Bronchial epithelial cell (primary cell): ENCODE measurements around the gene ANXA10. TPM values are rescaled to one million over a fixed set of nuclear protein-coding genes. Genes with fewer than 3 reads are reported as not detected.

ENCODE experiments used
- DNase-seq: peaks from one replicate; pipeline ENCODE4 v3.0.0-alpha.2; 2010; ENCODE audit warnings: low read depth
- FAIRE-seq: peaks from 2 replicates; lab custom pipeline; 2011; peaks lifted over from hg19 to GRCh38; lab: Jason Lieb, UNC
- H3K27me3 ChIP-seq: 2 replicates; pipeline ENCODE4 v1.5.1; 2011; ENCODE audit warnings: low read length; ENCODE audit not compliant: control insufficient read depth, insufficient read depth
- H3K36me3 ChIP-seq: 2 replicates; pipeline ENCODE4 v1.5.1; 2011; ENCODE audit warnings: low read length; ENCODE audit not compliant: control insufficient read depth, insufficient read depth
- H3K4me3 ChIP-seq: 2 replicates; pipeline ENCODE4 v1.5.1; 2011; ENCODE audit warnings: mild to moderate bottlenecking, low read depth, low read length, control low read depth
- total RNA-seq: library from RNA; depleted of rRNA; stranded (reverse); fragments of >200 nt; gene quantifications from 2 replicates; pipeline ENCODE4 v1.2.1, GENCODE V29; 2014
- TF ChIP-seq, protein P1 (sequence below): IDR thresholded peaks from 2 replicates; pipeline ENCODE4 v1.5.1; 2011; ENCODE audit warnings: mild to moderate bottlenecking, moderate library complexity, low read length, control low read depth, inconsistent platforms; ENCODE audit not compliant: insufficient read depth, severe bottlenecking

The ANXA10 gene
- total RNA-seq, 1 donor from 2014 or later = 0.79 TPM

DNA sequence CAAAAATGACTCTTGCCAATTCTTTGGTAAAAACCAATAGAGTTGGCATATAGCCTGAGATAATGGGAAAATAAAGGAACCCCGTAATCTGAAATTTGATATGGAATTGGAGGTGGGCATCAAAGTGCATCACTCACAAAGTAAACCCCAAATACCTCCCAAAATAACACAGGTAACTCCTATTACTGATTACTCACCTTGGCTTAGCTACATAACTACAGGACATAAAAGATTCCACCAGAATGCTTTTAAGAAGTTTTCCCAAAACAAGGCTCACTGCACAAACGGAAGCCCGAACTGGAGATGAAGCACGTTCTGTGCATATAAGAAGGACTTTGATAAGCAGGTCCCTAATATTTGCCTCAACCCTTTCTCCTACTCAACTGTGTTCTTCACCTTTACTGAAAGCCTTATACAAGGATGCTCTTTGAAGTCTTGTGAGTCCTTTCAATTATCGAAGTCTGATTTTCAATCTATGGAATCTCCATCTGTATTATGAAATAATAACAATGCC lies 14.6 kb upstream of the ANXA10 start:
- DNase-seq (no peak), FAIRE-seq (no peak)
- Histone ChIP-seq H3K36me3 (no peaks in the 10 kb centered on the region), H3K27me3 (no peaks in the 10 kb centered on the region), H3K4me3 (no peak overlapping the region)
- TF ChIP-seq, protein P1, sequence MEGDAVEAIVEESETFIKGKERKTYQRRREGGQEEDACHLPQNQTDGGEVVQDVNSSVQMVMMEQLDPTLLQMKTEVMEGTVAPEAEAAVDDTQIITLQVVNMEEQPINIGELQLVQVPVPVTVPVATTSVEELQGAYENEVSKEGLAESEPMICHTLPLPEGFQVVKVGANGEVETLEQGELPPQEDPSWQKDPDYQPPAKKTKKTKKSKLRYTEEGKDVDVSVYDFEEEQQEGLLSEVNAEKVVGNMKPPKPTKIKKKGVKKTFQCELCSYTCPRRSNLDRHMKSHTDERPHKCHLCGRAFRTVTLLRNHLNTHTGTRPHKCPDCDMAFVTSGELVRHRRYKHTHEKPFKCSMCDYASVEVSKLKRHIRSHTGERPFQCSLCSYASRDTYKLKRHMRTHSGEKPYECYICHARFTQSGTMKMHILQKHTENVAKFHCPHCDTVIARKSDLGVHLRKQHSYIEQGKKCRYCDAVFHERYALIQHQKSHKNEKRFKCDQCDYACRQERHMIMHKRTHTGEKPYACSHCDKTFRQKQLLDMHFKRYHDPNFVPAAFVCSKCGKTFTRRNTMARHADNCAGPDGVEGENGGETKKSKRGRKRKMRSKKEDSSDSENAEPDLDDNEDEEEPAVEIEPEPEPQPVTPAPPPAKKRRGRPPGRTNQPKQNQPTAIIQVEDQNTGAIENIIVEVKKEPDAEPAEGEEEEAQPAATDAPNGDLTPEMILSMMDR = no peak

DNA sequence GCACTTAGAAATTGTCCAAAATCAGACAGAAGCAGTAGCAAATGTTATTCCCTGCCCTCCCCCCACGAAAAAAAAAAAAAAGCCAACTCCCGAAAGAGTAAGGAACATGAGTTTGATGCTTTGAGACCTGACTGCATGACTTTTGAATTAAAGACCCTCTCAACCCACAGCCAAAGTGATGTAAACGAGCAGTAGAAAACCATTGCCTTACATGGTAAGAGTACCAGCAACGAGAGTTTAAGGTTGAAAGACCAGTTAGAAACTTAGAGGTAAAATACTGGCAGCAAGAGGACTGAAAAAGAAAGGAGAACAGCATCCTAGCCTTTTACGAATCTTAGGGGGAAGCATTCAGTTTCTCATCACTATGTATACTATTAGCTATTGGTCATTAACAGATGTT lies 10.0 kb upstream of the ANXA10 start:
- TF ChIP-seq, protein P1 = no peak
- no peak for FAIRE-seq

DNA sequence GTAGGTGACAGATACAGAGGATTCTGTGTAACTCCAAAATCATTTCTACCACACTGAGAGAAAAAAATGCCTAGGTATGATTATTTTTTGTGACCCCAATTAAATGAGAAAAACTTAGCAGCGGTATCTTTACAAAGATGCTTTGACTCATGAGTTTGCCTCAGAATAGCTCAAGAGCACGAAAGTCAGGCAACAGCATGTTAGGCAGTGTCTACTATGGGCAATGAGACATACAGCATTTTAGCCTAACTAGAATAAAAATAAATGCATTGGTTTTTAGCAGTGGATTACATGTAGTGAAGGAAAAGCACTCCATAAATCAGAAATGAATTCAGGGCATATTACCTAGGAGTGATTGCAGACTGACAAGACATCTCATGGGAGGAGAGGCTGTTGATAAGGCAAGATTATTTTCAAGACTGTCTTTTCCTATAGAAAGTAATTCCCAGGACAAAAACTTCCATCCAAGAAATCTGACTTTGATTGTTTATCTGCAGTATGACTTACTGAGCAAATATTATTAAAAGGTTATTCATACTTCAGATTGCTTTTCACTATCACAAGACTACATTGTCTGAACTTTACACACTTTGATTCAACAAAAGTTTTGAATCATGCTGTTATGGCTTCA lies 3.6 kb downstream of the ANXA10 start:
- Histone ChIP-seq H3K27me3 (no peaks in the 10 kb centered on the region), H3K36me3 (no peaks in the 10 kb centered on the region), H3K4me3 (no peak overlapping the region)
- no peak for FAIRE-seq
- peak; percentile 83 for DNase-seq
- TF ChIP-seq, protein P1 = no peak

More for the DNA sequence above, 10.0 kb upstream of the ANXA10 start:
- Histone ChIP-seq H3K27me3 (no peaks in the 10 kb centered on the region), H3K36me3 (no peaks in the 10 kb centered on the region), H3K4me3 (no peak overlapping the region)
- DNase-seq = no peak

DNA sequence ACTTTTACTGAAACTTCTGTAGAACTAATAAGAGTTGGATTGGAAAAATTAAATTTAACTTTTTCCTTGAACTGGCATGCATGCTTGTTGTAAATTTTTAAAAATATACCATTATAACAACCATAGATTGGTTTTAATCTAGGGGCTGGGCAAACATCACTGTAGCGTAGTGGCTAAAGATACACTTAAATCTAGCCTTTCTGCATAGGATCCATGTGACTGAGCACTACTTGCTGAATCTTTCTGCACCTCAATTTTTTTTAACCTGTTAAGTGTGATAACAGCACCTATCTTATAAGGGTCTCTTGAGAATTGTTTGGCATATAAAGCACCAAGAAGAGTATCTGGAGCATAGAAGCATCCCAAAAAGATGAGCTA lies 4.1 kb downstream of the ANXA10 start:
- TF ChIP-seq, protein P1 = no peak
- H3K27me3 ChIP-seq = no peaks in the 10 kb centered on the region
- H3K36me3 ChIP-seq = no peaks in the 10 kb centered on the region
- DNase-seq (no peak), FAIRE-seq (no peak)
- H3K4me3 ChIP-seq = no peak overlapping the region

DNA sequence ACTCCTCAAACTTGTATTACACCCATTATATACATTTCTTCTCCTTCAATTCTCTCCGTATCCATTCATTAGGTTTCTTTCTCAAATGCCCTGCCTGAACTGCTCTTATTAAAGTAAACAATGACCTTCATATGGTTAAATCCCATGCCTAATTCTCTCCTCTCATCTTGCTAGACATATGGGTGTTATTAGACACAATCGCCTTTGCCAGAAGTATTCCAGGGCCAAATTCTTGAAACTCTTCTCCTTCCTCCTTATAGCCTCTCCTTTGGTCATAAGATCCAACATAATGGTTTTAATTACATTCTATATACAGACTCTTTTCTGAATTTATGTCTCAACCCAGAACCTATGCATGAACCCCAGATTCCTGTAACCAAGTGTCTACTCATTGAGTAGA lies 4.8 kb downstream of the ANXA10 start:
- H3K4me3 ChIP-seq = no peak overlapping the region
- H3K36me3 ChIP-seq = no peaks in the 10 kb centered on the region
- H3K27me3 ChIP-seq = no peaks in the 10 kb centered on the region
- TF ChIP-seq, protein P1 = no peak
- FAIRE-seq (no peak), DNase-seq (no peak)
